VCaP (cell line): ENCODE measurements around the gene ARAP1.
A peak's percentile ranks its signal among the peaks of the same experiment; 100 is the strongest.

Experiments used
- H3K27ac ChIP-seq: fragments of 450-650 bp; 2 replicates; pipeline ENCODE4 v1.5.1; 2017
- CTCF ChIP-seq: fragments of 450-650 bp; conservative IDR thresholded peaks from 2 replicates; pipeline ENCODE4 v1.5.1; 2017; ENCODE audit warnings: mild to moderate bottlenecking, moderate library complexity

Gene ARAP1

DNA sequence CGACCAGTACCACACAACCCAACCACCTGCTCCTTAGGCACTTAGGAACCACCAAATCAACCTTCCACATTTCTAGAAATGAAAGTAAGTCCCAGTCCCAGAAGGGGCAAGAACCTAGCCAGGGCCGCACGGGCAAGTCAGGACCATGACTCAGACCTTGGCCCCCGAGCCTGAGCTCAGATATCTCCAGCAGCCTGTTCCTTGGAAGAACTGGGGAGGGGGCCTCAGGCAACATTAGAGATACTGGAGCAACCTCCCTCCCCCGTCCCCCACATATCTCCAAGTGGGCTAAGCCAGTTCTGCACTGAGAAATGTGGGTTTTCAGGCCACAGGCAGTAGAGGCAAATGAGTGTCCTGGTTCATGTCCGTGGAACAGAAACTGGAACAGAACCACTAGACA lies 7.7 kb downstream of the ARAP1 start:
- TF ChIP-seq CTCF = no peak

DNA sequence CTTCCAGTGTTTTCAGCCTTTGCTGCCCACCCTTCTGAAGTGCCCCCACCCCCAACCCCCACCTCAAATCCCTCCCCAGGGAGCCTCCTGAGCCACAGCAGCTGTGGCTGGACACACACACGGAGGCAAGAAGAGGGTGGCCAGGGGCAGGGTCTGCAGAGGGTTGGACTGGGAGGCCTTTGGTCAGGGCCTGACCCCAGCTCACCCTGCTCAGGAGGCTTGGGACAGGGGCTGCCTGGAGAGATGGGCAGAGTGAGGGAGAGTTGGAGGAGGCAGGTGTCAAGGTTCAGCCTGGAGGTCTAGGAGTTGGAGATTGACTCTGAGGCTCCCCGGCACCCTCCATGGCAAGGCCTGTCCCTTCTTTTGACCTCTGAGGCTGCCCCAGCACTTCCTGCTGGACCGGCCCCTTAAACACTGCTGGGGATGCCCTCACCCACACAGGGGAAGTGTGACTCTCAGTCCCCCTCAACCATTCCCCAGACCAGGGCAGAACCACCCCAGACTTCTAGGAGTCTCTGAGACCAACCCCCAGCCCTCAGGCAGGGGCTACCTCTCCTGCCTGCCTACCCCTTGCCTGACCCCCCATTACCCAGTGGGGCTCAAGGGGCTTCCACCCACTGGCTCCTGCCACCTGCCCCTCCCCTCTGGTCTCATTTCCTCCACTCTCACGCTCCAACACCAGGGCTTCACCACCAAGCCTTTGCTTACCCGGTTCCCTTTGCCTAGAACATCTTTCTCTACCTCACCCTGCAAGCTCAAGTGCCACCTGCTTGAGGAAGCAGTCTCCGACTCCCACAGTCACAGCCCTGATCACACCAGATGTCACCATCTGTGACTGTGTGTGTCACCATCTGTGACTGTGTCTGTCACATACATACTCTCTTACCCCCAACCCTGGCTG lies 8.6 kb downstream of the ARAP1 start:
- peak overlapping the region; percentile 50; the same call in 1 of the 2 replicates for H3K27ac ChIP-seq
- TF ChIP-seq CTCF = no peak

More for the DNA sequence above, 7.7 kb downstream of the ARAP1 start:
- H3K27ac ChIP-seq = no peak overlapping the region

DNA sequence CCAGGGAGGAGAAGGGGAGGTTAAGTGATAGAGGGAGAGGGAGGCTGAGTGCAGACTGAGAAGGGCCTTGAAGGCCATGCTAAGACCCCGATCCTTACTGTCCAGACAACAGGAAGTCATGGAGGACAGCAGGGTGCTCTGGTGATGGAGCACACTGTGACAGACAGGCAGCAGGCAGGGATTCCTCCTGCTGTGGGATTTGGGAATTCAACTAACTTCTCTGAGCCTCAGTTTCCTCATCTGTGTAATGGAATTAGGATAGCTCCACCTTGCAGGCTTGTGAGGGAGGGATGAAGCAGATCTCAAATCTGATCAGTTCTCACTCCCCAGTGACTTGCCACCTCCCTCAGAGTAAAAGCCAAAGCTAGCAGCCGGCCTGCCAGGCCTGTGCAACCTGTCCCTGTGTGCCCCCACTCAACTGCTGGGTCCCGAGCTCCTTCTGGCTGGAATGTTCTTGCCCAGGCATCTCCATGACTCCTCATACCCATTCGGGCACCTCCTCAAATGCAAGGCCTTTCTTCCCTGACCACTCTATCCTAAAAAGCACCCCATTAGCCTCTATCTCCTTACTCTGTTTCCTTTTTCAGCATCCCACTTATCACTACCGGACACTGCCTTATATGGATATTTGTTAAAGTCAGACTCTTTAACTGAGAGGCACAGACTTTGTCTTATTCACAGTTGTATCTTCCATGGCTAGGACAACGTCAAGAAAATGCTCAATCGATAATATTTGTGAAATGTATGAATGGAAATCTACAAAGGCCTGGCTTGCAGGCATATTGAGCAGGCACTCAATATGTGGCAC lies 9.5 kb downstream of the ARAP1 start:
- H3K27ac ChIP-seq = peak overlapping the region; percentile 50
- no peak for TF ChIP-seq CTCF

GRCh38 chr11:72741849-72742512 lies 10.2 kb downstream of the ARAP1 start:
- H3K27ac ChIP-seq = peak overlapping the region; percentile 50

GRCh38 chr11:72741429-72741833 lies 10.8 kb downstream of the ARAP1 start:
- peak overlapping the region; percentile 50; the same call in 1 of the 2 replicates for H3K27ac ChIP-seq

More at GRCh38 chr11:72741849-72742512, 10.2 kb downstream of the ARAP1 start:
- TF ChIP-seq CTCF = no peak

GRCh38 chr11:72740562-72741428 lies 11.4 kb downstream of the ARAP1 start:
- peak overlapping the region; percentile 50; the same call in 1 of the 2 replicates for H3K27ac ChIP-seq
- no peak for TF ChIP-seq CTCF

More at GRCh38 chr11:72741429-72741833, 10.8 kb downstream of the ARAP1 start:
- TF ChIP-seq CTCF = no peak
